COR-L47 (cell line): ENCODE measurements around the gene TRIP10.
"Not testable (repeated sequence)": the region's sequence is repeated elsewhere in the genome, so short reads cannot be mapped to it uniquely, and the experiment has no call there.

Experiments
- DNase-seq: peaks from one replicate; lab custom pipeline; 2025; lab: John Stamatoyannopoulos, UW

The TRIP10 gene

GRCh38 chr19:6794686-6795431 lies 55.4 kb downstream of the TRIP10 start:
- DNase-seq = no peak

GRCh38 chr19:6796278-6796677 lies 56.8 kb downstream of the TRIP10 start:
- no peak for DNase-seq

- DNase-seq = no peak
These were observed 58.2 kb downstream of the TRIP10 start for GRCh38 chr19:6797646-6798045.

- not testable (repeated sequence) for DNase-seq
These were observed 60.8 kb downstream of the TRIP10 start for GRCh38 chr19:6800160-6800790.

- no peak for DNase-seq
These were observed 61.6 kb downstream of the TRIP10 start for GRCh38 chr19:6800991-6801484.
